22Rv1 (cell line): ENCODE data around the gene AMOT.

ENCODE experiments used
- ZFX ChIP-seq: fragments of 450-650 bp; IDR thresholded peaks from 2 replicates; pipeline ENCODE4 v1.6.1; 2017; ENCODE audit warnings: antibody characterized with exemption, borderline replicate concordance
- TF ChIP-seq, protein P1 (sequence below): fragments of 450-650 bp; IDR thresholded peaks from 2 replicates; pipeline ENCODE4 v1.5.1; 2017; ENCODE audit warnings: mild to moderate bottlenecking

DNA sequence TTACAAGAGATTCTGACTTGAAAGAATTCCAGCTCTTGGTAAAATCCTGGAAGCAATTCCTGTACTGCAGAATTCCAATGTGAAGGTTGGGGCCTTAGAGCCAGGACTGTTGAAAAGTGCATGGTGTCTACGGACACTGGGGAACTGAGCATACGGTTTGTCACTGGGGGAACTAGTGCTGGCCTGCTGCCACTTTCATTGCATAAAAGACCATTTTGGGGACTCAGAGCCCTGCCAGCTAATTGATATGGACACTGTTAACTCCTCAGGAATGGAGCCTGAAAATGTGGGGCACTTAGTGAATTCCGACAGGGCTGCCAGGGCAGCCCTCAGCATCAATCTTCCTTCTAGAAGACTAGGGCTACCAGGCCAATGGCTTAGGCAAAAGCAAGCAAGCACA, 55.9 kb downstream of the AMOT start:
- TF ChIP-seq, protein P1, sequence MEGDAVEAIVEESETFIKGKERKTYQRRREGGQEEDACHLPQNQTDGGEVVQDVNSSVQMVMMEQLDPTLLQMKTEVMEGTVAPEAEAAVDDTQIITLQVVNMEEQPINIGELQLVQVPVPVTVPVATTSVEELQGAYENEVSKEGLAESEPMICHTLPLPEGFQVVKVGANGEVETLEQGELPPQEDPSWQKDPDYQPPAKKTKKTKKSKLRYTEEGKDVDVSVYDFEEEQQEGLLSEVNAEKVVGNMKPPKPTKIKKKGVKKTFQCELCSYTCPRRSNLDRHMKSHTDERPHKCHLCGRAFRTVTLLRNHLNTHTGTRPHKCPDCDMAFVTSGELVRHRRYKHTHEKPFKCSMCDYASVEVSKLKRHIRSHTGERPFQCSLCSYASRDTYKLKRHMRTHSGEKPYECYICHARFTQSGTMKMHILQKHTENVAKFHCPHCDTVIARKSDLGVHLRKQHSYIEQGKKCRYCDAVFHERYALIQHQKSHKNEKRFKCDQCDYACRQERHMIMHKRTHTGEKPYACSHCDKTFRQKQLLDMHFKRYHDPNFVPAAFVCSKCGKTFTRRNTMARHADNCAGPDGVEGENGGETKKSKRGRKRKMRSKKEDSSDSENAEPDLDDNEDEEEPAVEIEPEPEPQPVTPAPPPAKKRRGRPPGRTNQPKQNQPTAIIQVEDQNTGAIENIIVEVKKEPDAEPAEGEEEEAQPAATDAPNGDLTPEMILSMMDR, result no peak
- TF ChIP-seq ZFX, result no peak
